ENCODE data around the gene CXADR.

CXADR gene

GRCh38 chr21:17545007-17545406 is 32.2 kb downstream of the CXADR start:
- no peak for DNase-seq

GRCh38 chr21:17548262-17548661 is 35.4 kb downstream of the CXADR start:
- DNase-seq, result no peak

GRCh38 chr21:17550671-17551308 is 37.9 kb downstream of the CXADR start:
- DNase-seq, result no peak

- DNase-seq, result no peak
These were observed 39.6 kb downstream of the CXADR start for GRCh38 chr21:17552410-17552809.

GRCh38 chr21:17554120-17554519 is 41.3 kb downstream of the CXADR start:
- DNase-seq, result no peak

GRCh38 chr21:17554679-17555465 is 42.0 kb downstream of the CXADR start:
- peak; percentile 22 for DNase-seq

GRCh38 chr21:17560377-17561025 is 47.7 kb downstream of the CXADR start:
- no peak for DNase-seq

GRCh38 chr21:17570786-17571185 is 57.9 kb downstream of the CXADR start:
- no peak for DNase-seq

GRCh38 chr21:17572431-17572830 is 59.6 kb downstream of the CXADR start:
- no peak for DNase-seq

- DNase-seq, result no peak
These were observed 62.2 kb downstream of the CXADR start for GRCh38 chr21:17575076-17575475.

- no peak for DNase-seq
These were observed 63.4 kb downstream of the CXADR start for GRCh38 chr21:17576080-17576835.

GRCh38 chr21:17577701-17578100 is 64.9 kb downstream of the CXADR start:
- no peak for DNase-seq

- DNase-seq, result no peak
These were observed 65.3 kb downstream of the CXADR start for GRCh38 chr21:17578162-17578561.

- DNase-seq, result no peak
These were observed 66.0 kb downstream of the CXADR start for GRCh38 chr21:17578876-17579275.

GRCh38 chr21:17580319-17580718 is 67.5 kb downstream of the CXADR start:
- no peak for DNase-seq

GRCh38 chr21:17583898-17584297 is 71.1 kb downstream of the CXADR start:
- DNase-seq, result no peak

- peak; percentile 55 for DNase-seq
These were observed 73.1 kb downstream of the CXADR start for GRCh38 chr21:17585875-17586450.

- DNase-seq, result peak; percentile 17
These were observed 77.6 kb downstream of the CXADR start for GRCh38 chr21:17590430-17590829.

GRCh38 chr21:17597680-17598079 is 84.8 kb downstream of the CXADR start:
- no peak for DNase-seq

GRCh38 chr21:17598437-17598836 is 85.6 kb downstream of the CXADR start:
- DNase-seq, result no peak

- DNase-seq, result peak; percentile 31
These were observed 90.0 kb downstream of the CXADR start for GRCh38 chr21:17602874-17603273.

GRCh38 chr21:17607684-17608083 is 94.8 kb downstream of the CXADR start:
- no peak for DNase-seq

GRCh38 chr21:17609681-17610080 is 96.8 kb downstream of the CXADR start:
- no peak for DNase-seq
